HG03469 (cell line): ENCODE data around the gene CNTN4.
"Not testable (repeated sequence)": the region's sequence is repeated elsewhere in the genome, so short reads cannot be mapped to it uniquely, and the experiment has no call there.

Experiments
- ATAC-seq: cut with Tn5 transposase; IDR thresholded peaks from one replicate; pipeline ENCODE4 v1.9.1; 2021; ENCODE audit warnings: mild to moderate bottlenecking, moderate library complexity, moderate number of reproducible peaks; ENCODE audit not compliant: unreplicated experiment

Gene CNTN4

GRCh38 chr3:2098398-2099027 is at the start of gene CNTN4:
TSS of gene CNTN4 (plus strand) at chr3:2098866.
- no peak for ATAC-seq

- ATAC-seq, result no peak
These were observed 37.3 kb upstream of the CNTN4 start for GRCh38 chr3:2061360-2061759.

- ATAC-seq, result no peak
These were observed 27.1 kb upstream of the CNTN4 start for GRCh38 chr3:2071531-2071930.

- ATAC-seq, result no peak
These were observed 19.8 kb upstream of the CNTN4 start for GRCh38 chr3:2078821-2079220.

GRCh38 chr3:2082871-2083480 is 15.7 kb upstream of the CNTN4 start:
- no peak for ATAC-seq

- not testable (repeated sequence) for ATAC-seq
These were observed 15.1 kb upstream of the CNTN4 start for GRCh38 chr3:2083558-2083957.

GRCh38 chr3:2090095-2090911 is 8.4 kb upstream of the CNTN4 start:
- ATAC-seq, result no peak

- no peak for ATAC-seq
These were observed 5.9 kb upstream of the CNTN4 start for GRCh38 chr3:2092758-2093157.

- no peak for ATAC-seq
These were observed 3.7 kb upstream of the CNTN4 start for GRCh38 chr3:2094941-2095340.

- no peak for ATAC-seq
These were observed 2.5 kb upstream of the CNTN4 start for GRCh38 chr3:2096216-2096615.

- ATAC-seq, result no peak
These were observed 950 bp upstream of the CNTN4 start for GRCh38 chr3:2097641-2098191.

- ATAC-seq, result no peak
These were observed 484 bp downstream of the CNTN4 start for GRCh38 chr3:2099028-2099671.

GRCh38 chr3:2099779-2100191 is 1.1 kb downstream of the CNTN4 start:
- ATAC-seq, result no peak

- ATAC-seq, result no peak
These were observed 7.8 kb downstream of the CNTN4 start for GRCh38 chr3:2106438-2106837.

GRCh38 chr3:2110597-2111117 is 12.0 kb downstream of the CNTN4 start:
- ATAC-seq, result no peak

- ATAC-seq, result no peak
These were observed 16.1 kb downstream of the CNTN4 start for GRCh38 chr3:2114617-2115275.

GRCh38 chr3:2130726-2131125 is 32.1 kb downstream of the CNTN4 start:
- ATAC-seq, result no peak

GRCh38 chr3:2133146-2133545 is 34.5 kb downstream of the CNTN4 start:
- ATAC-seq, result no peak

GRCh38 chr3:2137651-2138050 is 39.0 kb downstream of the CNTN4 start:
- no peak for ATAC-seq

GRCh38 chr3:2141482-2141881 is 42.8 kb downstream of the CNTN4 start:
- no peak for ATAC-seq
